Stimulated activated CD8-positive, alpha-beta memory T cell treated with anti-CD3 and anti-CD28 coated beads, Interleukin-2, amount 100 ng/mL, for 1 hour (primary cell): ENCODE measurements around the gene OR1A2.
"Not testable (repeated sequence)": the region's sequence is repeated elsewhere in the genome, so short reads cannot be mapped to it uniquely, and the experiment has no call there.

ENCODE experiments used
- DNase-seq, 2 donors: peaks; one replicate each; pipeline ENCODE4 v3.0.0-alpha.2; 2020; ENCODE audit warnings: low read depth in 2 of 2

Gene OR1A2

GRCh38 chr17:3197219-3197618, at the start of gene OR1A2:
Gene OR1A2 (plus strand): TSS chr17:3197519. CDS start chr17:3197519, 0 bp downstream.
- no peak for DNase-seq

- no peak for DNase-seq
Measured at GRCh38 chr17:3157218-3157617, 40.1 kb upstream of the OR1A2 start.

- no peak for DNase-seq
Measured at GRCh38 chr17:3167574-3167973, 29.7 kb upstream of the OR1A2 start.

- DNase-seq, result no peak
Measured at GRCh38 chr17:3189961-3190360, 7.4 kb upstream of the OR1A2 start.

GRCh38 chr17:3207367-3207766, 10.0 kb downstream of the OR1A2 start, which contains the start of gene OR1A1:
Gene OR1A1 (plus strand): TSS chr17:3207667. CDS start chr17:3215621, 7,954 bp downstream.
- DNase-seq, result no peak

GRCh38 chr17:3208484-3208883, 11.2 kb downstream of the OR1A2 start:
- no peak for DNase-seq

GRCh38 chr17:3213001-3213400, 15.7 kb downstream of the OR1A2 start:
- no peak for DNase-seq

- no peak for DNase-seq
Measured at GRCh38 chr17:3213587-3213986, 16.3 kb downstream of the OR1A2 start.

- not testable (repeated sequence) for DNase-seq
Measured at GRCh38 chr17:3219978-3220377, 22.7 kb downstream of the OR1A2 start.

- DNase-seq, result no peak
Measured at GRCh38 chr17:3221850-3222249, 24.5 kb downstream of the OR1A2 start.

- DNase-seq, result no peak
Measured at GRCh38 chr17:3222505-3222904, 25.2 kb downstream of the OR1A2 start.

GRCh38 chr17:3224721-3225352, 27.5 kb downstream of the OR1A2 start:
- DNase-seq, result not testable (repeated sequence)

GRCh38 chr17:3232300-3232699, 35.0 kb downstream of the OR1A2 start:
- not testable (repeated sequence) for DNase-seq

GRCh38 chr17:3238685-3239084, 41.4 kb downstream of the OR1A2 start:
- DNase-seq, result not testable (repeated sequence)

GRCh38 chr17:3241044-3241443, 43.7 kb downstream of the OR1A2 start:
- DNase-seq, result not testable (repeated sequence)

- DNase-seq, result not testable (repeated sequence)
Measured at GRCh38 chr17:3244841-3245240, 47.5 kb downstream of the OR1A2 start.
